ENCODE data around the gene JARID2.

DNA sequence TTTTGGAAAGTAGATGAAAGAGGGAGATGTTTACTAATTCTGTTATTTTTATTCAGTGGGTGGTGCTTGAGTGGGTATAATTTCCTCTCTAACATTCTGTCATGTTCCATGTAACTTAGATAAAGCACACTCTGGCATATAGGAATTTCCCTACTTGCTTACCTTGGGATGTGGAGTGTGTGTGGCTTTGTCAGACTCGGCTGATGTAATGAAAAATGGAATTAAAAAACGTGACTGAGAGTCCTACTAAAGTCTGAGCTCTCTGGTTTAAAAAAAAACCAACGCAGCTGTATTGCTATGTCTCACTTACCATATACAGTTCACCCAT is 98.3 kb downstream of the JARID2 start:
- TF ChIP-seq CTCF (IDR thresholded peaks at IDR 0.05; ENCODE audit: low read length) (no peak), EZH2 (IDR thresholded peaks at IDR 0.05; ENCODE audit: borderline replicate concordance, low read length) (no peak)

Measured in OCI-LY1 (cell line).